Measurements from ENCODE around the gene UVRAG.
A peak's percentile ranks its signal among the peaks of the same experiment; 100 is the strongest.

UVRAG gene

DNA sequence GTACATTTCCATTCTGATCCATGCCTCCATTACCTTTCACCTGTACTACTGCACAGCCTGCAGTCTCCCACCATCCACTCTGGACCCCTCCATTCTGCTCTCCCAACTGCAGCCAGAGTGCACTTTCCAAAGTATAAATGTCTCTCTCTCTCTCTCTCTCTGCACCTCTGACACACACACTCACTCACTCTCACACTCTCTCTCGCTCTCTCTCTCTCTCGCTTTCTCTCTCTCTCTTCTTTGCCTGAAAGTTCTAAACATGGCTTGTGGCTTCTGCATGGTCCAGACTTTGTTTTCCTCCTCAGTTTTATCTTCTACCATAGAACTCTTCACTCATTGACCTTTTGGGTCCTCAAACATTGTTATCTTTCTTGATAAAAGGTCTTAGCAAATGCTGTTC, 314.7 kb downstream of the UVRAG start:
- no peak for DNase-seq

DNA sequence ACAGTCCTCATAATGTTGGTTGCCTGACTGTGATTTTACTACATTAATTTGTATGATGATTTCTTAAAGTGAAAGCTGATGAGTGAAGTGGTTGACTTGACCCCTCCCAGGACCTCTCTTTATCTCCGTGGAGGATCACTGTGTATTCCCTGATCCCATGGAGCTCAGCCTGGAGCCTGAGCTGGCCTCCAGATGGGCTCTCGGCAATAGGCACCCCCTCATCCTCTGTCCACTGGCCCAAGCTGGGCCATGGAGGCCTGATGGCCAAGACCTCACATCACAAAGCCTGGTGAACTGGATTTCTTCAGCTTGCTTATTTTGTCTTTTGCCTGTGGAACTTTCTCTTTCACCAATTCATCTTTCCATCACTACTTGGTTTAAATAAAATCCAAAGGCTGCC, 316.1 kb downstream of the UVRAG start:
- DNase-seq: no peak

DNA sequence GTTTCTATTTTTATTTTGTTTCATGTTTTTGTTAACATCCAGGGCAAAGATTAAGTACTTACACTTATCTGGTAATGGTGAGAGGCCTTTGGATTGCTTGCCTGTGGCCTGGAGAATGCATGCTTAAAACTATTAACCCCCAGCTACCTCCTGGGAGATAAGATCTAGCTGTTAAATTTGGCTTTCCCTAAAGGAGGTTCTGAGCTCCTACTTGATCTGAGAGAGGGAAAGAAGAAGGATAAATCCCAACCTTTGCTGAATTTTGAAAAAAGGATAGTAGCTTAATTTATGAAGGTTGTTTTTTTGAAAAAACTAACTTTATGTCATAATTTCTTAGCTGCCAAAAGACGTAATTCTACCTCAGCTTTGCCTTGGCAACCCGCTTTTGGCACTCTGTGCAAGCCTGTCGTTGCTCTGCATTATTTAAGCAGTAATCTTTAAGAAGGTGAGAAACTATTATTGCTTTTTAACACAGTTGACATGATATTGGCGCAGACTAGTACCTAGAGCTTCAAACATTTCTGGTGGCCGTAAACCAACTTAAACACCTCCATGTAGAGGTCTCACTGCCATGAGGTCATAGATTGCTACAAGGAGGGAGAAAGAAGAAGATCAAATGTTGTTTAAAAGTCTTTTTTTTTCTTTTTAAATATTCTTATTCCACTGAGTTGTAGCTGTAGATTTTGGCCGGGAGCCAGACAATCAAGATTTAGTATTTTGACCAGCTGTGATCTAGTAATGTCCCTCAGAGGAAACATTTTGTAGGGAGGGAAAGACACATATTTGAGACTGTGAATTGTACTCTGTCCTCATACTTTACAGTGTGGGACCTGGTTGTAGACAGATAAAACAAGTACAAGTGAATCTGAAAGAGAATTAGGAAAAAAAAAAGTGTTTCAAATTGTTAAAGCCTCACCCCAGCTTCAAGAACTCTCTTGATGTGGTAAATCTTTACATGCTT, 316.9 kb downstream of the UVRAG start:
- DNase-seq: peak; percentile 54

DNA sequence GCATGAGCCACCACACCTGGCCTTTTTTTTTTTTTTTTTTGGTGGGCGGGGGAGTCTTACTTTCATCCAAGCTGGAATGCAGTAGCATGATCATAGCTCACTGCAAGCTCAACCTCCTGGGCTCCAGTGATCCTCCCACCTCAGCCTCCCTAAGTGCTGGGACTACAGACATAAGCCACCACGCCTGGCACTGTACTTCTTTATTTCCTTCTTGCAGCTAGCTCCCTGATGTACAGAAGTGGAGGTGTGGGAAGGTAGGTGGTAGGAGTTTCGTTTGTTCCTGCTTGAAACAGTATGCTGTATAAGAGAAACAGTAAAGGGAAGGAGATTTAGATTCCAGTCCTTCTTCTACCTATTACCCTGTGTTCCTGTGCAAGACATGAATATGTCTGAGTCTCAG, 319.2 kb downstream of the UVRAG start:
- DNase-seq: no peak

DNA sequence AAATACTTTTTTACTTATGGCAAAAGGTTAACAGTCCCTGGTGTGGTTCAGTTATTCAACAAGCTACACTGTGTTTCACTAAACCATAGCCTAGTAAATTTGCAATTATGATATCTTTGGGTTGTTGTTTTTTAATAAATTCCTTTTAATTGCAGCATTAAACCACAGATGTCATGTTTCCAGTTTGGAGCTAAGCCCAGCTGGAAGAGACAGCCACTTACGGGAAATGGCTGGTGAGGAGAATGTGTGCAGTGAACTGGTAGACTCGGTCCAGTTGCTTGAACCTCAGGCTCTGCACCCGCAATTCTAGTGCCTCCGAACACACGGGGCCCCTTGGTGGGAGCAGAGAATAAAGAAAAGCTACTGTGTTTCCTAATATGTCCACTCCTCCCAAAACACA, 320.5 kb downstream of the UVRAG start:
- DNase-seq: no peak

DNA sequence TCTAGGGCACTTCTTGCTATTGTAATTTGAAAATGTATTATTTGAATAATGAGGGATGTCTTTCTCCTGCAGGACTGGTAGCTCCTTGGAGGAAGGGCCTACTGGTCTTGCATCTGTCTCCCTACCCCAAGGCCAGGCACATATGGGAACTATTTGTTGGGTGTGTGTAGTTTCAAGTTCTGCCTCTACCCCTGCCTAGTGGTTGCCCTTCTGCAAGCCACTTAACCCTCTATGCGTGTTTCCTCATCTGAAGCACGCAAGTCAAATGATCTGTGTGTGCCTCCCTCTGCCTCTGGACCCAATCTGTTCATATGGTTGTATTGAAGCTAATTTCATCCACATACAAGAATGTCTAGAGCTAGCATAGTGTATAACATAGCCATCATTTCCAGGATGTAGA, 324.3 kb downstream of the UVRAG start:
- DNase-seq: no peak

DNA sequence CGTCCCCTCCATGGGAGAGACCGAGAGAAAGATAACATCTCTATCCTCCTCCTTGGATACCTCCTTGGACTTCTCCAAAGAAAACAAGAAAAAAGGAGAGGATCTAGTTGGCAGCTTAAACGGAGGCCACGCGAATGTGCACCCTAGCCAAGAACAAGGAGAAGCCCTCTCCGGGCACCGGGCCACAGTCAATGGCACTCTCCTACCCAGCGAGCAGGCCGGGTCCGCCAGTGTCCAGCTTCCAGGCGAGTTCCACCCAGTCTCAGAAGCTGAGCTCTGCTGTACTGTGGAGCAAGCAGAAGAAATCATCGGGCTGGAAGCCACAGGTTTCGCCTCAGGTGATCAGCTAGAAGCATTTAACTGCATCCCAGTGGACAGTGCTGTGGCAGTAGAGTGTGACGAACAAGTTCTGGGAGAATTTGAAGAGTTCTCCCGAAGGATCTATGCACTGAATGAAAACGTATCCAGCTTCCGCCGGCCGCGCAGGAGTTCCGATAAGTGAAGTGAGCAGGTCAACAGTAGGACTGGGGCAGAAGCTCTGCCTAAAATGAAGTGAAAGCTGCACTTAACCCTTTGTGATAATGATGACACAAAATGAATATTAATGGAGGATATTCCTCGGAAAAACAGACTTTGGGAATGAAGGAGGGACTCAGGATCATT, 326.0 kb downstream of the UVRAG start:
- no peak for DNase-seq

DNA sequence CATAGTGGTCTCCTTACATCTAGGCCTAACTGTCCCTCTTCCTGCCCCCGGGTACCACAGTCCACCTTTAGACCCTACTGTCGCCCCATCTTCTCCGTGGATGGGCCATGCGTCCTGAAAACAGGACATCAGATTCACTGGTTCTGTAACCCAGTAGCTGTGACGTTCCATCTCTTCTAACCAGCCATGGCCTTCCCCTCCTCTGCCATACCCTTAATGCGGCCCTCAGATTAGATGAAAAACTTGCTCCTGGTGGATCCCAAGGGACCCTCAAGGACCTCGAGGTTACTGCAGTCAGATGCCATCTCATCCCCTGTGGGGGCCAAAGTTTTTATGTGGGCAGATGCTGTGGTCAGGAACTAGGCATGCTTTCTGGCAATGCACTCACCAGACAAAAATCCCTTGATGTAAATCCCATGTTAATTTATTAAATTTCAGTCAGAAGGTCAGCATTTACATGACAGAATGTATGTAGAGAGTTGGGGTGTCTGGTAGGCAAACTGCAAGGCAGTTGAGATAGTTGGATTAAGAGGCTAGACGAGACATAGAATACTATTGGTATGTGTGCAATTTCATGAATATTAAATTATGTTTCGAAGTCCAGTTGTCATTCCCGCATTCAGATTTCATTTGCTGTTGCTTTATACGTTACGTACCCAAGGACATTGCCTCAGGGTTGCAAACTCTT, 327.0 kb downstream of the UVRAG start:
- no peak for DNase-seq

DNA sequence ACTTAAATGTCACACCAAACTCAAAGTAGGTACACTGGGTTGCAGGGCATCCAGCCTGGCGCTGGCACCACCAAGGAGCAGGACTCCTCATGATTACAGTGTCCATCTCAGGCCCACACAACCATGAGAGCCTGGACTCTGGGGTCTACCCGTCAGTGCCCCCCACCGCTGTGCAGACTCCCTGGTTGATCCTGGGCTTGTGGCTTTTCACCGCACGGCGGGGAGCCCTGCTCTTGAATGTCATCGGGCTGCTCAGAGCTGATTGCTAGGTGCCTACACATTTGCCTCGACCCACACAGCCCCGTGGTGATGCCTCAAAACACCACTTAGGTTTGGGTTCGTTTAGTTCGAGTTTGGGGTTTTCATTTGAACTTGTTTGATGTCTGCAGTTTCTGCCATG, 328.3 kb downstream of the UVRAG start:
- DNase-seq: no peak

DNA sequence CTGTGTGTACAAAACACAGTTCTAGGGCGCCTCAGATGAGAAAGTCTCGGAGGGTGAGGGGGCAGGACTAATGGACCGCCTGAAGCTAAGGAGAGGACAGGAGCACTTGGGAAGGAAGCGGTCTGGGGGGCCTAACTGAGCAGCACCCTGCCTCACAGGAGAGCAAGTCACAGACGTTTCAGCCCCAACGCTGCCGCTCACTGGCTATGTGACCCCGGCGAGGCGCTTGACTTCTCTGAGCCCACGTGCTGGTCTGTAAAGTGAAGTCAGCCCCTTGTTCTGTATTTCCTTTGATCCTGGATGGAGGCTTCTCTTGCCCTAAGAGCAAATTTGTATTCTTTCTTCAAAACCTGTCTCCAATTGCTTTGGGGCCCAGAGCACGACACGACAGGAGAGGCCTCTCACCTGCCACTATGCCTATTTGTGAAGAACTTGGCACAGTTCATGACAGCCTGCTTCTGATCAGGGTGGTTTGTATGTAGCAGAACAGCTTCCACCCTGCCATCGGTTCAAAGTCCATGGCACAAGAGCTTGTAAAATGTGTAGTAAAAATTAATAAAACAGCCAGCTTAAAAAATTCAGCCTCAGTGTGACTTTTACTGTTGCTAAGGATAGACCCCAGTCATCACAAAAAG, 332.2 kb downstream of the UVRAG start:
- no peak for DNase-seq

DNA sequence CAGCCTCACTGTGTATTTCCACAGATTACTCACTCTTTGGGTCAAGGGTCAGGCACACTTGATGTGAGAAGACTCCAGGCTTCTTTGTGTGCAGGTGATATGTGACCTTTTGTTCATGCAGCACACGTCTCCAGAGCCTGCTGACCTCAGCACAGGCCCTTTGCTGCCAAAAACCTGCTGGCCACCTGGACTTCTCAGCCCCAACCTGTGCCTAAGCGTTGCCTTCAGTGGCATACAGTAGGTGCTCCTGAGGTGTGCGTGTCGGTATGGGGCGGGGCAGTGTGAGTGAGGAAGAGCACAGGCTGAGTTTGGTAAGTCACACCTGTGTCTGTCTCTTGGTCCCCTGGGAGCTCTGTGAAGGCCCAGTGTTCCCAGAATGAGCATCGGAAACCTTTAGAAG, 333.2 kb downstream of the UVRAG start:
- no peak for DNase-seq

DNA sequence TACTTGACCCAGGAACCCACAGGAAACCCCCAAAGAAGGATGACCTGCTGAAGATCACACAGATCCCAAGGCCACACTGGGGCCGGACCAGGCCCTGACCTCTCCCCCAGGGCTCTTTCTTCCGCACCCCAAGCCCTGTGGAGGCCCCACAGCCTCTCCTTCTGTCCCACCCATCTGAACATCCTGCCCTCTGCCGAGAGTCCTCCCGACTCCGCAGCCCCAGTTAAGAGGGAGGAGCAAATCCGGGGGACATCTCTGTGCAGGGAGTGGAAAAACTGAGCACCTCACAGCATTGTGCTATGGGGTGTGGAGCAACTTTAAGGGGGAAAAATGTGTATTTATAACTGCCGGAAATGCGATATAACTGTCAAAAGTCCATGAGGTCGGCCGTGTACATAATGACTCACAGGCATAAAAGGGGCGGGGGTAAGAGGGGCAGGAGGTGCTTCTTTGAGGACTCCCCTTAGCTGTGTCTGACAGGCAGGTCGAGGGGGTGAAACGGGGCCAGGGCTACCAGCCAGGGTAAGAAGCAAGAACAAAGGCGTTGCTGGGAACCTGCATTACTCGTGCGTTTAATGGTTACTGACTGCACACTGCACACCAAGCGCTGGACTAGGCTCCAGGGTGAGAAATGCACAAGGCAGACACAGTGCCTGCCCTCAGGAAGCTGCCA, 334.1 kb downstream of the UVRAG start:
- DNase-seq: no peak

DNA sequence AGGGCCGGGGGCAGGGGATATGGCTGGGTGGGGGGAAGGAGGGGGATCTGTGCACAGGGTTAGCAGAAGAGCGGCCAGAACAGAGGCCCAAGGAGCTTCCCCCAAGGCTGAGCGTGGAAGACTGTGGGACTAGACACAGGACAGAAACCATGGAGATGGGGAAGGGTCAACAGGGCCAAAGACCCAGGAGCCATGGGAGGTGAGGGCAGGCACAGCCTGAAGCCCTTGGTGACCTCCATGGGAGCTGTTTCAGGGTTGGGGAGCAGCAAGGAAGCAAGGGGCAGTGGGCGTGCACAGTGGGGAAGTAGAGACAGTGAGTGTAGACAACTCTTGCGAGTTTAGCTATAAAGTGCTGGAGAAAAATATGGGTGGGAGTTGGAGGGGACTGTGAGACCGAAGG, 334.7 kb downstream of the UVRAG start:
- no peak for DNase-seq

DNA sequence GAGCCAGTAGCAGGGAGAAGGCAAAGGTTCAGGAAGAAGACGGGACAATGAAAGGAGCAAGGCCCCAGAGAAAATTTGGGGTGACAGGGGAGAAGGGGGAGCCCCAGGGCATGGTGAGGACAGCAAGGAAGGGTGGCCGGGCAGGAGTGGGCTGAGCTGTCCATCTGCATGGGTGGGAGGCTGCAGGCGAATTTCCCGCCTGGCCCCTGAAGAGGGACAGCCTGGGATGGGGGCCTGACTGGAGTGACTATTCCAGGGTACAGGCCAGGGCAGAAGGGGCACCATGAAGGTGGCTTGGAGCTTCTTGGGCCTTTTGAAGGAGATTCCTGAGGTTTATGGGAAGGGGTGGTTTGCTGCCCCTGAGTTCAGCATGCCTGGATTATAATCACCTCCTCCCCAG, 335.1 kb downstream of the UVRAG start:
- no peak for DNase-seq

DNA sequence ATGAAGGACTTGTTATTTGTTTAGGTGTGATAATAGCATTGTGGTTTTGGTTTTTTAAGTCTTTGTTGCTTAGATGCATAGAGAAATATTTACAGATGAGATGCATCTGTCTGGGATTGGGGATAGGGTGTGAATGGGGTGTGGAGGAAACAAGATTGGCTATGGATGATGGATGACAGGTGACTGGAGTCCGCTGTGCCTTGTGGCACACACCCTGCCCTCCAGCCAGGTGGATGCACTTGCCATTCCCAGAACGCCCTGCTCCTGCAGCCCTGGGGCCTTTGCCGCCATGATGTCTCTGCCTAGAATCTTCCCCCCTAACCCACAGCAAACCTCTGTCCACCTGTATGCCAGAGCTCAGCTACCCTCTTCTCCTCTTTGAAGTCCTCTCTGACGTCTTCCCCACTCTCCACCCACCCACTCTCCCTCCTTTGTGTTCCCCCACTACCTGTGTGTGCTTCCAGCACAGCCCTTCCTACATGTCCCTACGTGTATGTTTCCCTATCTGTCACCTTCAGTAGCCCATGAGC, 336.6 kb downstream of the UVRAG start:
- peak; percentile 36 for DNase-seq

DNA sequence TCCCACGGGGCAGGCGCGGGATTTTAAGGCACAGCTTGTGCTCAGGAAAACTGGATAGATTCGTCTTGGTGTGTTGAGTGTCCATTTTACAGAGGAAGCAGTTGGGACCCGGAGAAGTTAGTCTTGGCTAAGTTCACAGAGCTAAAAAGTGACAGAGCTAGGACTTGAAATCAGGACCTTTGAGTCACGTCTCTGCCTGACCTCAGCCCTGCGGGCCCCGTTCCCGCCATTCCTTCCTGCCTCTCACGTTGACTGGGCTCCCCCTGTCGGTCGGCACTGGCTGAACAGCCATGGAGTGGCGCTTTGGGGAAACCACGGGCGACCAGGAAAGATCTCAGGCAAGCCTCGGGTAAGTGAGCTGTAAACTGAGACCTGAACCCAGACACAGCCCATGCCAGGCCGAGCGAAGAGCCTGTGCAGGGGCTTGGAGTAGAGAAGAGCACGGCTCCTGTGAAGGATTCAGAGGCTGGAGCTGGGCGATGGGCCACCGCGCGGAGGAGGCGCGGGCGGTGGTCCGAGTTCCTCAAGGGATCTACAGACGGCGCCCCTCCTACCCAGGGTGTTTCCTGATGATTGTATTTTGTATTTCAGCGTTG, 337.2 kb downstream of the UVRAG start:
- no peak for DNase-seq

DNA sequence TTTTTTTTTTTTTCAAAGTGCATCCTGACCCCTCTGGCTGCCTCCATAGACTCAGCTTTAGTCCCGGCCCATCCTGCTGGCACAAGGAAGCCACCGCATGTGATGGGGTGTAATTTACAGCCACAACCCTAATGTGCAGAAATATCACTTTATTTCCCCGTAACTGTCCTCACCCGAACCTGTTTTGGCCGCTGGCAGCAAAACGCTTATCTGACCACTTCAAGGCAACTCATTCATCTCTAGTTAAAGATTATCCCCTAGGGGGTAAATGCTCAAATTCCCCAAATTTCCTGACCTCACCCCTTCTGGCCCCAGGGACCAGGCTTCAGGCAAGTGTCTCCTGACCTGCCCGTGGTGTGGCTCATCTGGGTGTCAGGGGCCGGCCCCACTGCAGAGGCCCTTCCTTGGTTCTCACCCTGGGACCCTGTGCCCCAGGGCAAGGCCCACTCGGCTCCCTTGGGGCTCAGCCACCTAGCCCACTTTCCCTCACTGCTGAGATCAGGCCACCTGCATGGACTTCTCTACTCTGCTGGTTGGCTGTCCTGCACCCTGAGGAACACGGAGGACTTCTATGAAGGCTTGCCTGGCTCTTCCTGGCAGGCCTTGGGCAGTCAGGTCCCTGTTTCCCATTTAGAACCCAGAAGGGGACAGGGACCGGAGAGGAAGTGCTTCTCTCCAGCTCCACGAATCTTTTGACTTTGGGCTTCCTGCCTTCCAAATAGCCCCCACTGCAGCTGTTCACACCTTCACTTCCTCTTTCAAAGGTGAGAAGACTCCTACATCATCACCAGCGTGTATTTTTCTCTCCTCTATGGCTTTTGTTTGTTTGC, 337.9 kb downstream of the UVRAG start:
- no peak for DNase-seq

DNA sequence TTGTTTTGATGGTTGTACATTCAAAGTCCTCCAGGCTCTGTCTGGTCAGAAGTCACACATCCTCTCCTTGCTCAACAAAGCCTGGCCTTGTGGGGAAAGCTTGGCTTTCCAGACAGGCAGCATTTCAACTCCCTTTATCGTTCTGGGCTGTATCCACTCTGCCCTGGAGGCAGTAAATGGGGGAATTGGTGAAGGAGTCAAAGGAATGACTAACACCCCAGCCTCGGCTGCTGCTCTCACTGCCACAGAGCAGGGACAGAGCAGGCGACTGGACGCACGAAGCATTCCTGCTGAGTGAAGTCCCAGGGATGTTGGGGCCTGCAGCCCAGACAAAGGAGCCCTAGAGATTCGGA, 338.5 kb downstream of the UVRAG start:
- no peak for DNase-seq

DNA sequence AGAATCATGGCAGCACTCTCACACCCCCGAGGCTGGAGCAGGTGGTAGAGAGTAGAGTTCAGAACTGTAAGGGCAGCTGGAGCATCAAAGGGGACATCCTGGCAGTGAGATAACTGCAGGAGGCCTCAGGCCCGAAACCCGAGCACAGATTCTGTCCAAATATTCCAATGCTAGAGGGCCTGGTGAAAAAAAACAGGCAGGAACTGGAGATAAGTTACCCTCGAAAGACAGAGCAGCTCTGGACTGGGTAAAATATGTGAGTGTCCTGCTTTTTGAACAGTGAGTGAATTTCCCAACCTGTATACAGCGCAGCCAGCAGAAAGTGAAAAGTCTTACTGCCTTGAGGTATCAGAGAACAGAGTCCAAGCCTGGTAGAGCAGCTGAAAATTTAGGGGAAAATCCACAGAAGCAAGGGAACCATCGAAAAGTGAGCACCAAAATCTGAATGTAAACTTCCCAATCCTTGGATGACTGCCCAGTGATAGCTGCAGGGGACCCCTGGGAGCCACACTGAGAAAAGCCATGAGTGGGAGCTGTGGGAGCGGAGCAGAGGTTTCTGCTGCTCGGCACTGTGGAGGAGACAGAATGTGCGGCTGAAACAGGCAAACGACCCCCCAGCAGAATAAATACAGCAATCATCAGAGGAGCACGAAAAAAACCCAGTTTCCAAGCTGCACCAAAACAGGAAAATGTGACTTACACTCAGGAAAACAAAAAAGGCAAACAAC, 340.7 kb downstream of the UVRAG start:
- DNase-seq: no peak

DNA sequence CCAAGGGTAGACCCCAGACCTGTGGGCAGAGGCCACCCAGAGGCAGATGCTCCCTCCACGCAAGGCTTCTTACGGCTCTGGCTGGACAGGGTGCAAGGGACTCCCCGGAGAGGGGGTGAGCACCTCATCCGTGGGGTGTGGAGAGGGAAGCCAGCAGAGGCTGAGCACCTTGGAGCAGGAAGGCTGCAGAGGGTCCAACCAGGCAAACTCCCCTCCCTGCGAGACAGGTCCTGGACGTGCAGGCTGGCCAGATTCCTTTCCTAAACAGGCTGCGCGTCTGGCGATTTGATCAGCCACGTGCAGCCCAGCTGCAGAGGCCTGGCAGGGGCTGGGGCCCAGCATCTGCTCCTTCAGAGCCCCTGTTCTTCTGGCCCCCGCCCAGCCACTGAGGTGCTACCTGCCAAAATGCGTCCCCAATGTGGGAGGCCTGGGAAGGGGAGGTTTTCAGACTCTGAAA, 342.0 kb downstream of the UVRAG start:
- DNase-seq: no peak

All from DMS79 treated with DMSO at 0.1 percent for 48 hours (cell line).